ENCODE results near the gene CSRNP2.

The CSRNP2 gene

GRCh38 chr12:51077930-51078329 is 5.5 kb downstream of the CSRNP2 start:
- DNase-seq = peak in 1 of 5 experiments; percentile 9

GRCh38 chr12:51076236-51076930 is 7.0 kb downstream of the CSRNP2 start:
- DNase-seq = peak in 1 of 5 experiments; percentile 87

GRCh38 chr12:51075390-51075789 is 8.0 kb downstream of the CSRNP2 start:
- DNase-seq = no peak

- DNase-seq = no peak
Measured at GRCh38 chr12:51071663-51072062, 11.7 kb downstream of the CSRNP2 start.

DNA sequence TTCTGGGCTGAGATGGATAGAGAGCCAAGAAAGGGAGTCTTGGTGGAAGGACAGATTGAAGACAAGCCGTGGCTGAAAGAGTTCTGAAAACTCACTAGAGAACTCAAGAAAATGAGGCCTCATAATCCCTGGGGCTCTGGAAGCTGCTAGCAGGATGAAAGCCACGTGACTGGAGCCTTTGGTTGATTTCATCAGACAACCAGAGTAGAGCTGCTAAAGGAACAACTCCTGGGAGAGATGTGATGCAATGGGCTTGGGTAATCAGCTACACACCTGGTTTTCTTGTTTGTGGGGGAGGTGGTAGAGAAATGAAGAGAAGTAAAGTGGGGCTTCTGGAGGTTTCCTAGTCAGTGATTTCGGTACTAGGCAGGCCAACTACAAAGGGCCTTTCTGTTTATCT is 13.4 kb downstream of the CSRNP2 start:
- no peak for DNase-seq

GRCh38 chr12:51067771-51068170 is 15.6 kb downstream of the CSRNP2 start:
- no peak for DNase-seq

- DNase-seq = no peak
Measured at GRCh38 chr12:51067229-51067628, 16.2 kb downstream of the CSRNP2 start.

DNA sequence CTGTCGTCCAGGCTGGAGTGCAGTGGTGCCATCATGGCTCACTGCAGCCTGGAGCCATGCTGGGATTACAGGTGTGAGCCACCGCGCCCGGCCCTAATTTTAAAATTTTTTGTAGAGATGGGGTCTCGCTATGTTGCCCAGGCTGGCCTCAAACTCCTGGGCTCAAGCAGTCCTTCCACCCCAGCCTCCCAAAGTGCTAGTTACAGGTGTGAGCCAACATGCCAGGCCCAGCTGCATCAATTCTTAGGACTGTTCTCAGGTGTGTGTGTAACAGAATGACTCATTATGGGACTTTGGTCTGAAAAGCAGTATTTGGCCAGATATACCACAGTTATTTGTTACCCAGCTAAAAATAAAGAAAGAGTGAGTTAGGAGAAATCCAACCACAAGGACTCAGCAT is 17.9 kb downstream of the CSRNP2 start:
- DNase-seq = no peak

DNA sequence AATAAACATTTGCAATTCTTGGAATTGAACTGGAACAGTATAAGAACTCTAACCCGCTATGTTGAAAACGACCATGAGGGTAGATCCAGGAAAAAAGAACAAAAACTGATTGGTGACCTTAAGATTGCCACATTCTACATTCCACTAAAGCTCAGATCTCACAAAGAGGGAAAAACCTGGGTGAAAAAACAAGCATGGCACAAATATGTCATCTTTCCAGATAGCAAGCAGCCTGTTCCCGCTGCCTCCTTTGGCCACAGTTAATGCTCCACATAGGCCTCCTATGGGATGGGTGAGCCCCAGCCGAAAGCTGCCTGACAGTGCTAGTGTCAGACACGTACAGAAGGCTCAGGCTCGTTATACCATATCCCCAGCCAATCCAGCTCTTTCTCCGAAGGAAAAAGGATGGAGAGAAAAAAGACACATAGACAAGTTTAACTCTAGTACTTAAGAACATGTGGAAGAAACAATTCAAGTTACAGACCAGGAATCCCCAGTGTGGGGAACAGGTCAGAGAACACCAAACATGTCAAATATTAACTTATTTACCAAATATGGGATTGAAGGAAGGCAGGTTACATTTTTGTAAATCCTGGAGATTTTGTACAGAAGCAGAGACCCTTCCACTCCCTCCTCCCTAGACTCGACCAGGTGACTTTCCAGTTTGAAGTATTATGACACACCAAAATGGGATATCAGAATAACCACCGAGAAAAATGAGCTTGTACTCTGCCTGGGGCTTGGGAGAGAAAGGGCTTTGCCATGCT is 20.6 kb downstream of the CSRNP2 start:
- no peak for DNase-seq

- DNase-seq = no peak
Measured at GRCh38 chr12:51059086-51059485, 24.3 kb downstream of the CSRNP2 start.

GRCh38 chr12:51056242-51056641 is 27.2 kb downstream of the CSRNP2 start:
- no peak for DNase-seq

DNA sequence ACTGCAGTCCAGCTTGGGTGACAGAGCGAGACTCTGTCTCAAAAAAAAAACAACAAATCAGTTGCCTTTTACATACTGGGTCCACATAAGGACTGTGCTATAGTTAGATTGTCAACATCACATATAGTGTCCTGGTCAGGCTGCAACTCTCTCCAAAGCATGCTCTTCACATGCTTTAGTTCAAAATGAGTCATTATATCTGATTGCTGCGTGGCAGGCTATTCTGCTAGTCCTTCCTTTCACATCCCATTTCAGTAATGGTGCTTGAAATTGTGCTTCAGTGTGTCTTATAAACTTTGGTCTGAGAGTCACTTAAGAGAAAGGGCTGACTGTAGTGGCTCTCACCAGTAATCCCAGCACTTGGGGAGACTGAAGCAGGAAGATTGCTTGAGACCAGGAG is 28.3 kb downstream of the CSRNP2 start:
- DNase-seq = no peak

DNA sequence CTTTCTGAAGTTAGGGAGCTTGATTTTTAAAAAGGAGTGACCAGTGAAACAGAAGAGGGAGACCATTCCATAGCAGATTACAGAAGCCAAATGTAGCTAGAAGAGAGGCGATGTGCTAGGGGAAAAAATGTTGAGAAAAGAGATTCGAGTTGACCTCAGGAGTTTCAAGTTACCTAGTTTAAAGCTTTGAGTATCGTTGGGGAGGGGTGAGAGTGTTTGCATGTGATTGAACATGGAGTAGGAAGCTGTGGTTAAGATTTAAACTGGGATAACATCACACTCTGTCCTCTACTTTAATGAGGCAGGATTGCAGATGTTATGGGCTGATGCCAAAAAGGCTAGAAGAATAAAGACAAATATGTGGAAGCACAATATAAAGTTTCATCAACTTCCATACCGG is 31.6 kb downstream of the CSRNP2 start:
- peak in 1 of 5 experiments; percentile 73 for DNase-seq

- no peak for DNase-seq
Measured at GRCh38 chr12:51049525-51049924, 33.9 kb downstream of the CSRNP2 start.

- peak in 1 of 5 experiments; percentile 71 for DNase-seq
Measured at GRCh38 chr12:51048661-51049251, 34.6 kb downstream of the CSRNP2 start.

GRCh38 chr12:51047655-51048540 is 35.5 kb downstream of the CSRNP2 start, which contains the start of gene LETMD1:
Gene LETMD1, plus strand, starts transcription at chr12:51048327. Its CDS starts 30 bp downstream, at chr12:51048357.
- peak; percentile 59 to 98 (median 88) for DNase-seq

- no peak for DNase-seq
Measured at GRCh38 chr12:51036279-51036678, 47.1 kb downstream of the CSRNP2 start.

DNA sequence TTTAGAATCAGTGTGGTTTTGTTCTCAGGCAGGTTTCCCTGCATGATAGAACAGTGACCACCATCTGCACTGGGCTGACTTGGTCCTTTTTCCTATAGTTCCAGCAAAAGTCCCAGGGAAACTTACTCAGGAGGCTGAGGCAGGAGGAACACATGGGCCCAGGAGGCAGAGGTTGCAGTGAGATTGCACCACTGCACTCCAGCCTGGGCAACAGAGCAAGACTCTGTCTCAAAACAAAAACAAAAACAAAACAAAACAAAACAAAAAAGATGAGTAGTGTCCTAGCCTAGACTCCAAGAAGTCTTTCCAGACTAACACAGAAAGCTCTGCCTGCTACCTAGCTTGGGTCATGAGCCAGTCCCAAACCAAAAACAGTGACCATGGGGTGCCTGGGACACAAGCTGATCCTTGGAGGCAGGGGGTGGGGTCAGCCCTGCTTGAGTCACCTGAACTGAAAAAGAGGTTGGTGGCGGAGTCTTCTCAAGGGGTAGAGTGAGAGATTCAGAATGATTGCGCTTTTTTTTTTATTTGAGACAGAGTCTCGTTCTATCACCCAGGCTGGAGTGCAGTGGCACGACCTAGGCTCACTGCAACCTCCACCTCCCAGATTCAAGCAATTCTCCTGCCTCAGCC is 49.8 kb downstream of the CSRNP2 start:
- no peak for DNase-seq

GRCh38 chr12:51033048-51033447 is 50.3 kb downstream of the CSRNP2 start:
- DNase-seq = no peak

DNA sequence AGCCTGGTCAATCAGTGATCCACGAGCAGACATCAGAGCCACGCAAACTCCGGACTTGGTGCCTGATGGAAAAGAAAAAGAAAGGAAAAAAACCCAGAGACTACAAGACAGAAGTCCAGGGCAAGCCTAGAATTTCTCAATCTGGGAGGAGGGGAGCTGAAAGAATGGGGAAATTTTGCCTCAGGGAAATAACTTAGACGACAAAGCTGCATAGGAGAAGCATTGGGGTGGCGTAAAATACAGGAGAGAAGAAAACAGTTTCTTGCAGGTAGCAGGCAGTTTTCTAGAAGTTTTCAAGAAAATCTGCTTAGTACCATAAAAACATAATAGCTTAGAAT is 54.6 kb downstream of the CSRNP2 start:
- no peak for DNase-seq

DNA sequence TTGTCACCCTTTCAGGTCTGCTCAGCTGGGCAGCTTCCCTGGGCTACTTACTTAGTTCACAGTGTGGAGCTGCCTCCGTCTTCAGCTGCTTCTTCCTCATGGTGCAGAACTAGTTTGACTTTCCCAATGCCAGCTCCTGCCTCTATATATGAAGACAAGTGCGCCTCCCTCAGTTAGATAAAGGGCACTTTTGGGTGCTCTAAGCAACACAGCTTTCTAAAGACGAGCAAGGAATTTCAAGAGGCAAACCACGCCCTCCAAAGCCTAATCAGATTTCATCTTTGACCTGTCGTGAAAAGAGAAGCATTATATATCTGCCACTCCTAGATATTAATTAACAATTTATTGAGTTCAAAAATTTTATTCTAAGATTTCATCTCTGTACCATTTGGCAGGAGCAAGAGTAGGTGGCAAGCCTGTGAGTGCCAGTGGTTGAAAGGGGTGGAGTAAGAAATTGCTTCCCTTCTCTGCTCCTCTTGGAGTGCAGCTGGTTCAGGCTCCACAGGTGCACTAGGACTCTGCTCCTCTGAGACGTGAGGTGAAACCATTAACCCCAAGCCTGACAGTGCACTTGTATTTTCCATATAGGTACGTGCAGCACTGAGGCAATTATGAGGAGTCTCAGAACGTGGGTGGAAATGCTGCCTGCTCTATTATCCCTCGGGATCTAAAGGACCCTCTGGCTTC is 55.1 kb downstream of the CSRNP2 start:
- DNase-seq = peak in 1 of 5 experiments; percentile 67

Data from T-helper 2 cell (primary cell).